Calu3 (cell line): Measurements from ENCODE around the gene SLCO4C1. TPM values are rescaled to one million over a fixed set of nuclear protein-coding genes. Genes with fewer than 3 reads are reported as not detected.

ENCODE experiments used
- BruUV-seq: library from RNA; stranded (reverse); fragments of 400-500 nt; replicated peaks from 2 replicates; lab custom pipeline; 2021; lab: Mats Ljungman, UMichigan
- CTCF ChIA-PET: fragments of 300-600 bp; sonication (Branson Sonifier 250); formaldehyde crosslinking; loops from one replicate; lab custom pipeline; 2022; ENCODE audit warnings: antibody characterized with exemption; lab: Charles Lee
- DNase-seq: peaks from one replicate; pipeline ENCODE4 v3.0.0; 2022
- H3K27ac Mint-ChIP-seq: one replicate; pipeline ENCODE4 v1.8.0; 2022; ENCODE audit warnings: mixed read lengths; ENCODE audit not compliant: unreplicated experiment
- H3K27me3 Mint-ChIP-seq: one replicate; pipeline ENCODE4 v1.8.0; 2022; ENCODE audit warnings: mixed read lengths; ENCODE audit not compliant: unreplicated experiment
- H3K36me3 Mint-ChIP-seq: one replicate; pipeline ENCODE4 v1.8.0; 2022; ENCODE audit warnings: mild to moderate bottlenecking, moderate library complexity, mixed read lengths; ENCODE audit not compliant: insufficient read depth, unreplicated experiment
- H3K4me1 Mint-ChIP-seq: one replicate; pipeline ENCODE4 v1.8.0; 2022; ENCODE audit warnings: mild to moderate bottlenecking, low read depth, mixed read lengths; ENCODE audit not compliant: unreplicated experiment
- H3K4me3 Mint-ChIP-seq: one replicate; pipeline ENCODE4 v1.8.0; 2022; ENCODE audit warnings: mild to moderate bottlenecking, low read depth, moderate library complexity, mixed read lengths; ENCODE audit not compliant: unreplicated experiment
- H3K9me3 Mint-ChIP-seq: one replicate; pipeline ENCODE4 v1.8.0; 2022; ENCODE audit warnings: low read depth, mixed read lengths; ENCODE audit not compliant: unreplicated experiment
- CTCF ChIP-seq: fragments of 200-600 bp; IDR thresholded peaks from one replicate; pipeline ENCODE4 v1.8.0; 2022; ENCODE audit warnings: antibody characterized with exemption; ENCODE audit not compliant: unreplicated experiment
- intact Hi-C: fragments of 100-400 bp; cut with micrococcal nuclease; formaldehyde crosslinking; loops from one replicate; pipeline ENCODE4 v1.10.0; 2022; ENCODE audit not compliant: unreplicated experiment
- total RNA-seq: library from RNA; stranded (reverse); gene quantifications from 2 replicates; pipeline ENCODE4 v1.2.3, GENCODE V29; 2022

SLCO4C1 gene
- total RNA-seq, 1 experiment from 2014 or later = 3.4 TPM

GRCh38 chr5:102314328-102314727, 18.2 kb upstream of the SLCO4C1 start:
- CTCF ChIA-PET = interaction anchor here (0.7 to 1.5 kb wide), 2 partner anchors 18 to 96 kb away, joined by 3 to 7 read pairs; partner anchors contain the start of gene SLCO4C1
- intact Hi-C loops = no loop called here
- H3K4me3 Mint-ChIP-seq = no peak overlapping the region
- H3K27ac Mint-ChIP-seq = no peak overlapping the region
- H3K36me3 Mint-ChIP-seq = no peaks in the 10 kb centered on the region
- BruUV-seq = no TSS peak
- no peaks in the 10 kb centered on the region for H3K4me1 Mint-ChIP-seq
- DNase-seq = no peak
- no peaks in the 10 kb centered on the region for H3K9me3 Mint-ChIP-seq
- no peak for TF ChIP-seq CTCF
- H3K27me3 Mint-ChIP-seq = no peaks in the 10 kb centered on the region

GRCh38 chr5:102313912-102314311, 17.8 kb upstream of the SLCO4C1 start:
- H3K36me3 Mint-ChIP-seq = no peaks in the 10 kb centered on the region
- no TSS peak for BruUV-seq
- no peaks in the 10 kb centered on the region for H3K9me3 Mint-ChIP-seq
- TF ChIP-seq CTCF = no peak
- no peak overlapping the region for H3K27ac Mint-ChIP-seq
- no peak overlapping the region for H3K4me3 Mint-ChIP-seq
- CTCF ChIA-PET = no interaction called here
- no peaks in the 10 kb centered on the region for H3K27me3 Mint-ChIP-seq
- intact Hi-C loops = no loop called here
- no peaks in the 10 kb centered on the region for H3K4me1 Mint-ChIP-seq
- DNase-seq = no peak

GRCh38 chr5:102312586-102313370, 16.7 kb upstream of the SLCO4C1 start:
- DNase-seq = no peak
- CTCF ChIA-PET = interaction anchor here (0.7 kb wide), 1 partner anchor 232 kb away, joined by 3 read pairs; no protein-coding TSS in a partner anchor
- Mint-ChIP-seq H3K27ac (no peak overlapping the region), H3K27me3 (no peaks in the 10 kb centered on the region), H3K4me1 (no peaks in the 10 kb centered on the region), H3K4me3 (no peak overlapping the region), H3K9me3 (no peaks in the 10 kb centered on the region), H3K36me3 (no peaks in the 10 kb centered on the region)
- TF ChIP-seq CTCF = no peak
- no TSS peak for BruUV-seq
- intact Hi-C loops = no loop called here

- H3K27me3 Mint-ChIP-seq = no peaks in the 10 kb centered on the region
- no peaks in the 10 kb centered on the region for H3K9me3 Mint-ChIP-seq
- CTCF ChIA-PET = no interaction called here
- H3K27ac Mint-ChIP-seq = no peak overlapping the region
- intact Hi-C loops = no loop called here
- H3K36me3 Mint-ChIP-seq = no peaks in the 10 kb centered on the region
- DNase-seq = no peak
- BruUV-seq = no TSS peak
- H3K4me1 Mint-ChIP-seq = no peaks in the 10 kb centered on the region
- no peak overlapping the region for H3K4me3 Mint-ChIP-seq
- TF ChIP-seq CTCF = no peak
These were observed 13.5 kb upstream of the SLCO4C1 start for GRCh38 chr5:102309586-102309985.
